ENCODE data around the gene NOTCH1.

The NOTCH1 gene

DNA sequence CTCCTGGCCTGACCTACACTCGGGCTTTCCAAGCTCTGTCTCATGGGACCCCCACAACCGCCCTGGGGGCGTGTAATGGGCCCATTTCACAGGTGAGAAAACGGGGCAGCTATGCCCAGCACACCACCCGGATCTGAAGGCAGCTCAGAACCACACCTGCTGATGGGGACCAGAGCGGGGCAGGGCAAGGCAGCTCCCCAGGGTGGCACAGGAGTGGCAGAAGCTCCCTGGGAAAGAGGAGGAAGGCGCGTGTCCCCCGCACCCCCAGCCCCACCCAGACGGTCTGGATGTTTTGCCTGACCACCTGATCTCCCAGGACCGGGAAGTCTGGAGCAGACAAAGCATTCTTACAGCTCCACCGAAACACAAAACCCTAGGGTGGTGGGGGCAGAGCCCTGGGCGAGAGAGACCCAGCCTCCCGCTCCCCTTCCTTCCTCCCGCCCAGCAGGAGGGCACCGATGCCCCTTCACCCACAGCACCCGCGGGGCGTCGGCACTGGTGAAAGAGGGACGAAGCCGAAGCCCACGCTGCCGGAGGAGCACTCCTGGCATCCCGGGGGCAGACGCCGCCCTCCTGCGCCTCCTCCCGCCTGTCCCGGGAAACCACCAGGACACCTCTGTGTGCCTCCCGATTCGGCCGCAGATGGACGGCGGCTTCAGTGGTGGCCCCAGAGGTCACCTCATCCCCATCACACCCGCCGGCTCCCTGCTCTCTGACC is 14.5 kb downstream of the NOTCH1 start:
- DNase-seq: no peak

DNA sequence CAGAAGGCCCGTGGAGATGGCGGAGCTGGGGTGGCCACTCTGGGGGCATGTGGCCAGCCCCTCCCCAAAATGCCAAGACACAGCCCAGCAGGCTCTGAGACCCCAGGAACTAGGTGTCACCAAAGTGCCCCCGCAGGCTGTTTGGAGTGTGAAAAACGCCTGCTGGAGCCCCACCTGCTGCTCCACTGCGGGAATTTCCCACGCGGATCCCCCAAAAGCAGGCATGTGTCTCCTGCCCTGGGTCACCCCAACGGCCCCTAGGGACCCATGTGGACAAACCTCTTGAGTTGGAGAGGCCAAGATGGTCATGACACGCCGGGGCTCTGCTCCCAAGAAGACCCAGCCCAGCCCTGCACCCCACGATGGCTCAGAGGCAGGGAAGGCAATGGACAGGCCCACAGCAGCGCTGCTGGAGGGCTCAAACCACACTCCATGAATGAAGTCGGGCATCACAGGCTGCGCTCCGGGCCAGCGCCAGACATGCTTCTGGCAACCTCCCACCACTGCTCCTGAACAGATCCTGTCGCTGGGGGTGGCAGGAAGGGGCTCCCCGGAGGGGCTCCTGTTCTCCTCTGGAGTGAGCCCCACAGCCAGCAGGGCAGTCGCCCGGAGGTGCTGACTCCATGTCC is 15.3 kb downstream of the NOTCH1 start:
- DNase-seq: no peak

DNA sequence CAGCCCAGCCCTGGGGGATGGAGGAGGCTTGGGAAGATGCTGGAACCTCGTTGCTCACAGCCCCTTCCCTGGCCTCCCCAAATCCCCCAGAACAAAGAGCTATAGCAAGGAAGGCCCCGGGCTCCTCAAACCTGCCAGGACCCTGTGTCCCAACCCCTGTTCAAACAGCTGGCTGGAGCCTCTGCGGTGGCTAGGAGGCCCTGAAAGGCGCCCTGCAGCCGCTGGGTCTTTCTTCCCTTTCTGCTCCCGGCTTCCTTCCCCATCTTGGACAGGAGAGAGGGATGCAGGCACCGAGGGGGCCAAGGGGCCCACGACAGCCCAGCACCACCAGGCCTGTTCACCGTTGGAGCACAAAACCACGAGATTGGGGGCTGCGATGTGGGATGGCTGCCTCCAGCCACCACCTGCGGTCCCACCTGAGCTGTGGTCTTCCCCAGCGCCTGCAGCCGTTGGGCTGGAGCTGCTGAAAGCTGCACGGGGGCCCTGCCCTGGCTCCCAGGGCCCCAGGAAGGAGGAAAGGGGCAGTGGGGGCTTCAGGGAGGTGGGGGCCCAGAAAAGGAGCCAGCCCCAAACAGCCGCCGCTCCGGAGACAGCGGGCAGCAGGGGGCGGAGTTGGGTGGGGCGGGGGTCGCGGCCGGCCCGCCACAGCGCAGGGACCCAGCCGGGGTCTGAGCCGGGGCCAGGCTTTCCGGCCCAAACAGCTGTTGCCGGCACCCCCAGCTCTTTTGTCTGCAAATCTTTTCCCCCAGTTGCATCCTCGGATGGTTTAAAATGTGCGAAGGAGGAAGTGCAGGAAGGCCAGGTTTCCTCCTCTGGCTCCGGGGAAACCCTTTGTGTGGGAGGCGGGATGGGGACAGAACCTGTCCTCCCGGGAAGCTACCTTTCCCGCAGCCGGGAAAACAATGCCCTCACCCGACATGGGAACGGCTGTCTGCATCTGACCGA is 16.1 kb downstream of the NOTCH1 start:
- no peak for DNase-seq

DNA sequence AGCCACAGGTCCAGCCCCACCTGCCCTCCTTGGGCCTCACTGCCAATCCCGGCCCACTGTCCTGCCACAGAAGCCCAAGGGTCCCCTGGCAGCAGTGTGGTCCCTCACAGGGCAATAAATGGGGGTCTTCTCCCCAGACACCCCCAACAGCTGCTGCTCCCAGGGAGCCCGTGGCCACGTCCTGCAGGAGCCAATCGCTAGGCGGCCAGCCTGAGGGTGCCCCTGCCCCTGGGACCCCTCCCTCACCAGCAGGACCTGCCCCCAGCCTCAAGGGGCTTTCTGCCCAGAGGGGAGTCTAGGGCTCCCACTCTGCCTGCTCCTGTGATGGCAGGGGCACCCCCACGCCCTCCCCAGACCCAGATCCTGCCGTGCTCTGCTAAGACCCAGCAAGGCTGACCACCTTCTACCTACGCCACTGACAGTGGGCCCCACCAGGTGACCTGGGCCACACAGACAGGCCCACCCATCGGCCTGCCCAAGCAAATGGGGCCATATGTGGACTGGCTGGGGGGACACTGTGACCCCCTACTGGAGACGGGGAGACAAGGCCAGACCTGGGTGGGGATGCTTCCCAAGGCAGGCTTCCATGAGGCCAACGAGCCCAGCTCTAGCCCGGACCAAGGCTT is 17.0 kb downstream of the NOTCH1 start:
- no peak for DNase-seq

DNA sequence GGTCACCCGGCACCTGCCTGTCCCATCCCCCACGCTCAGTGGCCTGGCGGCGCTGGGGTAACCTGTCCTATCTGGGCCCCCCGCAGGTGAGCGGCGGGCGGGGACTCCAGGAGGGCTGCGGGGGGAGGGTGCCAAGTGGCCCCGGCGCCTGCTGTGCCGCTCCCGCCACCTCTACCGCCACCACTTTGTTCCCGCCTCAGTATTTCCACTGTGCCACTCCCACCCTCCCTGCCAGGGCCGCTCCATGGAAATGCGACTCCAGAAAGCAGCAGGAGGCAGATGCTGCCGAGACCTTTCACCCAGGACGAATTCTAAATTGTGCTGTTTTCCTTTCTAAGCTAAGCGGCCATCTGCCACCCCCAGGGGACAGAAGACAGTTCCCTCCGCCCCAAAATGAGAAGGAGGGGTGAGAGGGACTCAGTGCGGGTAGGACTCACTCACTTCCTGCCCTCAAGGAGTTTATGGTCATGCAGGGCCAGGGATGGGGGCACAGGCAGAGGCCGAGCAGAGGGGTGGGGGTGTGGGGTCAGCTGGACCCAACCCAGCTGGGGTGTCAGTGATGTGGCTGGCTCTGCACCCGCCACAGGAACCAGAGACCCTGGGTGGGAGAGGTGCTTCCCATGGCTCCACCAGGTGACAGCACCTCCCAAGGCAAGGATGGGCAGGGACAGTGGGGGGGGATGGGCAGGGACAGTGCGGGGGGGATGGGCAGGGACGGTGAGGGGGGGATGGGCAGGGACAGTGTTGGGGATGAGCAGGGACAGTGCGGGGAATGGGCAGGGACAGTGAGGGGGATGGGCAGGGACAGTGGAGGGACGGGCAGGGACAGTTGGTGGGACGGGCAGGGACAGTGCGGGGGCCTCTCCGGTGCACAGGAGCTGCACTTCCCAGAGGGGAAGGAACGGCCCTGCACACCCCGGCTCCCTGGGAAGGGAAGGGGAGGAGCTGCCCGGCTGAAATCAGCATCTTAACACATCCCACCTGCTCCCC is 17.8 kb downstream of the NOTCH1 start:
- DNase-seq: no peak

DNA sequence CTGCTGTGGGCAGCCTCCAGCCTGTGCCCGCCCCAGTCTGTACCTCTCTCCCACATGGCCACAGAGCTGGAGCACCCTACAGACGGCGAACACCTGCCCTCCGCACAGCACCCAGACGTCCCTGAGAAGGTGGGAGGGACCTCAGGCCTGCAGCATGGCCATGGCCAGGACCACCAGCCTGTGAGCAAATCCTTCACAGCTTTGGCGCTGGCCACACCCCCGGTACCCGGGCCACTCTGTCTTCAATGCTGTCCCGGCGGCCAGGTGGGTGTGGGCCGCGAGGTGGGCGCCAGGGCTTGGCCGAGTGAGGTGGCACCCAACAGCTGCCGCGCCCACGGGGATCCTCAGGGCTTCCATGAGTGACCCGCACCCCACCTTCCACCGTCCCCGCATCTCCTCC is 18.7 kb downstream of the NOTCH1 start:
- no peak for DNase-seq

DNA sequence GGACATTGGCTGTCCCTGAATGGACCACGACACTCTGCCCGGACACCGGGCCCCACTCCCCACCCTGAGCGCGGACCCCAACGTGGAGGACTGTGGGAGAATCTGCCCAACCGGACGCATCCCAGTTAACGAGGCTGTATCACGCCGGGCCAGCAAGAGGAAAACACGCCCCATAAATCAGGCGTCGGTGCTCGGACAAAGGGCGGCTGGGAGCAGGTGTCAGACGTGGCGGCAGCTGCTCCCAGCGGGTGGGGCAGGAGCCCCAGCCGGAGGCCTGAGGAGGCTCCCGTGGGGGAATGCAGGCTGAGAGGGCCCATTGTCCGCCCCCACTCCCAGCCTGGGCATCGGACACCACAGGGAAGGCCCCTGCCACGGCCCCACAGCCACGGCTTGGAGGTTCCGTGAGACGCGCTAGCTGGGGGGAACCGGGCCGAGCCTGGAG is 19.2 kb downstream of the NOTCH1 start:
- no peak for DNase-seq

DNA sequence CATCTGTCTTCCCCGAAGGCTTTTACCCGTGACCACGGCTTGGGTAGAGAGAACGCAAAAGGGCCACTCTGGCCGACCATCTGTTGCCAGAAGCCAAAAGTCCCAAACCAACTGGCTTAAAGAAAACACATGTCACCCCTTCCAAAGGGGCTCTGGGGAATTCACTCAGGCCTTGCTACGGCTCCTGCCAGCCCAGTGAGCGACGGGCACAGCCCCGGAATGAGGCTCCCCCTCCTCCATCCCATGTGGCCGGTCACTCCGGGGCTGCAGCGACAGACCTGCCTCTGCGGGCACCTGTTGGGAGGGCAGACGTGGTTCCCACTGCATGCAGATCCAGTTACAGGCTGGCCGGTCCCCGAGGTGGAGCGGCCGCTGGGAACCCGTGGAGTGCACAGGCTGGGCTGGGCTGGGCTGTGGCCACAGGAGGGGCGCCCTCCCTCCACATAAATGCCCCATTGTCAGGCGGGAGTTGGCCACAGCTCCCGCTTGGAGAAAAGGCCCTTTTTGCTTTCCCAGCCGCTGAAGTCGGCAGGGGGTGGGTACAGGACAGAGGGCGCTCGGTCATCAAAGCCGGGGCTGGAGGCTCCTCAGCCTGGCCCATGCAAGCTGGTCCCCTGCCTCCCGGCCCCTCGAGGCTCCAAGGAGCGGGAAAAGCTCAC is 19.9 kb downstream of the NOTCH1 start:
- DNase-seq: no peak

DNA sequence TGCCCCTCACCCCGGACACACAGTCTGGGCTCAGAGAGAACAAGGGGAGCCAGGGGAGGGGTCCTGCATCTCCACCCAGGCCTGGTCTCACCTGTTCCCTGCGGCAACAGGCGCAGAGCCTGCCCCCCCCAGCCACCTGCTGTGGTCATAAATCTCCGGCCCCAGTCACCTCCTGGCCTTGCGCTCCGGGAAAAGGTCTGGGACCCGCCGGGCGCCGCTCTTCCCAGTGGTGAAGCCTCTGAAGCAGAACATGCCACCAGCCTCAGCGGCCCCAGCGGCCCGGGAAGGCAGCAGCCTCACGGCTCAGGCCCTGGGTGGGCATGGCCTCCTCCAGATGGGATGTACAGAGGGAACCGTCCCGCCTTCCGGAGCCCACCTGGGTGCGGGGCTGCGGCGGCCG is 20.6 kb downstream of the NOTCH1 start:
- no peak for DNase-seq

DNA sequence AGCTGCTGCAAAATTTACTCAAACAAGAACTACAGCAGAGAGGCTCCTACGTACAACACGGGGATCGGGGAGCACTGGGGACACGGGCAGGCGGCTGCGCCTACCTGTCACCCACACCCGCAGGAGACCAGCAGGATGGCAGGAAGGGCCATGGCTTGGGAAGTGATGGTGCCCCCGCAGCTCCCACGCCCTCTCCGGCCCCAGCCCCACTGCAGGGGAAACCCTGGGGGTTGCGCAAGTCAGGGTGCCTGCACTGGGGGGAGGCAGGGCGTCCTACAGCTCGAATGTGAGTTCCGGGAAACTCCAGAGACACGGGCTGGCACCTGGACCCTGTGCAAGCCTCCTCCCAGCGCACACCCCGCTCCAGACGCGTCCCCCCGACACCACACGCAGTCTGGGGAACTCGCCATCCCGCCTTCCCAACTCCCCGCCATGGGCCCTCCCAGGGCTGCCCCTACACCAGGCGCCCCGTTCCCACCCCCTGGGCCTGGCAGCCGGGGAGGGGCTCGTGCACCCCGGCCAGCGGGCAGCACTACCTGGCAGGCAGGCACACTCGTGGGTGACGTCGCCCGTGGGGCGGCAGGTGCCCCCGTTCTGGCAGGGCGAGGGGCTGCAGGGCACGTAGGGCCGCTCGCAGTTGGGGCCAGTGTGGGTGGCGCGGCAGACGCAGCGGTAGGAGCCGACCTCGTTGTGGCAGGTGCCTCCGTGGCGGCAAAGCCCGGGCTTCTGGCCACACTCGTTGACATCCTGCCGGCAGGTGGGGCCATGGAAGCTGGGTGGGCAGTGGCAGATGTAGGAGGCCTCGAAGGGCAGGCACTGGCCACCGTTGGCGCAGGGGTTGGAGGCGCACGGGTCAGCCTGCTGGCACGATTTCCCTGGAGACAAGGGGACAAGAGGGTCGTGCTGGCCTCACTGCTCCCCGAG is 23.3 kb downstream of the NOTCH1 start:
- no peak for DNase-seq

DNA sequence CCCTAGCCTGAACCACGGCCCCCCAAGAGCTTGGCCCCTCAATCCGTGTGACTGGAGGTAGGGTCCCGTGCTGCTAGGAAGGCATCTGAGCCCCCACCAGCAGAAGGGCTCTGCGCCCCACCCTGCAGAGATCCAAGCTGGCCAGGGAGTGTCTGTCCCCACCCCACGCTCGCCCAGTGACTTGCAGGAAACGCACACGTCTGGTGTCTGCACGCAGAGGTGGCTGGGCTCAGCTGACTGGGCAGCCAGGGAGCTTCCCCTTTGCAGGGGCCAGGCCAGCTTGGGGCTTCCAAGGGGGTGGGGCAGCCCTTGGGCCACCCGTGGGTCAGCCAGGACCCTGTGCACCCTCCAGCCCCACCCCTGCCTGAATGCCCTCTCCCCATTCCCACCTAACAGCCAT is 24.3 kb downstream of the NOTCH1 start:
- no peak for DNase-seq

DNA sequence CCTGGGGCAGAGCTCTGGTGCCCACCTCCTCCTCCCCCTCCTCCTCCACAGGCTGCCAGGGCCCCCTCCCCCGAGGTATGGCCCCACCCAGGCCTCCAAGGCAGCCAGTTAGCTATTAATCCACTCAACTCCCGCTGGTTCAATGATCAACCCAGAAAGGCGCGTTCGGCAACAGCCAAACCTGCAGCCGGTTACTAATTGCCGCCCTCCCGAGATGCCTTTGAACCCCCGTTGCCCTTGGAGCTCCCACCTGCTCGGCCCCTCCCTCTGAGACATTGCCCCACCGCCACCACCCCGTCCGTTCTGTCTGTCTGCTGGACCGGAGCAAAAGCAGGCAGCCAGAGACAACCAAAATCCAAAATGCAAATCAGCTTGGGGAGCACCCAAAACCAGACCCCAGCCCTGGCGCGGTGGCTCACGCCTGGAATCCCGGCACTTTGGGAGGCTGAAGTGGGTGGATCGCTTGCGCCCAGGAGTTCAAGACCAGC is 25.8 kb downstream of the NOTCH1 start:
- DNase-seq: no peak

DNA sequence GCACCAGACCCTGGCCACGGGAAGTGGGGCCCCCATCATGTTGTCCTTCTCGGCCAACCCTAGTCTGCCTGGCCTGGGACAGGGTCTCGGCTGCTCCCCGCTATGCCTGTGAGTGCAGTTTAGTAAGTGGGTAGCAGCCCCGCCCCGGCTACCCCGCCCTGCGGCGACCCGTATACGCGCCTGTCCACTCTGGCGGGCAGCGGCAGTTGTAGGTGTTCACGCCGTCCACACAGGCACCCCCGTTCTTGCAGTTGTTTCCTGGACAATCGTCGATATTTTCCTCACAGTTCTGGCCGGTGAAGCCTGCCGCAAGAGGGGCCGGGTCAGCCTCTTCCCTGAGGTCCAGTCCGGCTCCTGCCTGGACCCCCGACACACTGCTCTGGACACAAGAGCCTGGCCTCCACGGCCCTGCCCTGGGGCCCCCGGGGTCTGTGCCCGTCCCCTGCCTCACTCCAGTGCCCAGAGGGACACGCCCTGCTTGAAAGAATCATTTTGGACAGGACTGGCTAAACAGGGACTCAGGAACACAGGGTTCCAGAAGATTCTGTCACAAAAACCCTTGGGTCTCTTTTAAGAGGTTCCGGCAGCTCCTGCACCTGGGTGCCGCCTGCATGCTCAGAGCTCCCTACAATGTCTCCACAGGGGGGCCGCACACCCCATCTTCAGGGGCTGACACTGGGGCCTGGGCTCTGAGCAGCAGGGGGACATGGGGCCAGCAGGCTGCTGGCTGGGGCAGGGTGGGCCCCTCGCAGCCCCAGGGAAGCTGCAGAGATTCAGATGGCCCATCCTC is 26.4 kb downstream of the NOTCH1 start:
- no peak for DNase-seq

DNA sequence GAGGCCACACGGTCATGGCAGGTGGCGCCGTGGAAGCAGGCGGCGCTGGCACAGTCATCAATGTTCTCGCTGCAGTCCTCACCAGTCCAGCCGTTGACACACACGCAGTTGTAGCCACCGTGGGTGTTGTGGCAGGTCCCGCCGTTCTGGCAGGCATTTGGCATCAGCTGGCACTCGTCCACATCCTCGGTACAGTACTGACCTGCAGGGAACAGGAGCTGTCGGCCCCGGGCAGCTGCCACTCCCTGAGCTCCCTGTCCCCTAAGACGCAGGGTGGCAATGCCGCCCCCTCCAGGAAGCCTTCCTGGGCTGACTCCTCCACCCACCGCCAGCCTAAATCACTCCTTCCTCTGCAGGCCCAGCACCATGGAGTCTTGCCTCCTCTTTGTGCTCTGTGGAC is 27.2 kb downstream of the NOTCH1 start:
- DNase-seq: no peak

DNA sequence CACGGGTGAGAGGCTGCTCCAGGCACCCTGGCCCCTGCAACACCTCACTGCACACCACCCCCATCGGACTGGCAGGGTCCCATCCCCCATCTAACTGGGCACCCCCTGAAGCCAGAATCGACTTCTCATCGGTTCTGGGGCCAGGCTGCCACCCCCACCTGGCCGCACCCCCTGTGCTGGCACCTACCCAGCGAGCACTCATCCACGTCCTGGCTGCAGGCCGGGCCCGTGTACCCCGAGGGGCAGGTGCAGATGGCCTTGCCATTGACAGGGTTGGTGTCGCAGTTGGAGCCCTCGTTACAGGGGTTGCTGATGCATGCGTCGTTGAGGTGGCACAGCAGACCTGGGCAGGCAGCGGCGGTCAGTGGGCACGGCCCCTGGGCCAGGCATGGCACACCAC is 27.9 kb downstream of the NOTCH1 start:
- DNase-seq: no peak

DNA sequence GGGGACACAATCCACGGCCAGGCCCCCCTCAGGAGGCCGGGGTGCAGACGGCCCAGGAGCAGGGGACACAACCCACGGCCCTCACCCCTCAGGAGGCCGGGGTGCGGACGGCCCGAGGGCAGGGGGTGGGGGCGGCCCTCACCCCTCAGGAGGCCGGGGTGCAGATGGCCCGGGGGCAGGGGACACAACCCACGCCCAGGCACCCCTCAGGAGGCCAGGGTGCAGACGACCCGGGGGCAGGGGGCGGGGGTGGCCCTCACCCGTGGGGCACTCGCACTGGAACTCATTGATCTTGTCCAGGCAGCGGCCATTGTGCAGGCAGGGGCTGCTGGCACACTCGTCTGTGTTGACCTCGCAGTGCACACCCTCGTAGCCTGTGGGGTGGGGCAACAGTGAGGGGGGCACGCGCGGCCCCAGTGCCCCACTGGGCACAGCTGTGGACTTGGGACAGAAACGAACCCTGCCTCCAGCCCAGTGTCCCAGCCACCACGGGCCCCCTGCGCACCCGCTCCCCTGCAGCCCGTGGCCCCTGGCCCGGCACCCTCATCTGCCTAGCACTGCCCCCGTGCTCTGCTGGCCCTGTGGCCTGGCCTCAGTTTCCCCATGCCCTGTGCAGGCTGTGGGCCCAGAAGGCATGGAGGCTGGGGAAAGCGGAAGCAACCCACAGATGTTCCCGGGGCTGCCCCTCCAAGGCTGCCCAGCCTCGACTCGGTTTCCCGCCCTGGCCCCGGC is 28.7 kb downstream of the NOTCH1 start:
- no peak for DNase-seq

DNA sequence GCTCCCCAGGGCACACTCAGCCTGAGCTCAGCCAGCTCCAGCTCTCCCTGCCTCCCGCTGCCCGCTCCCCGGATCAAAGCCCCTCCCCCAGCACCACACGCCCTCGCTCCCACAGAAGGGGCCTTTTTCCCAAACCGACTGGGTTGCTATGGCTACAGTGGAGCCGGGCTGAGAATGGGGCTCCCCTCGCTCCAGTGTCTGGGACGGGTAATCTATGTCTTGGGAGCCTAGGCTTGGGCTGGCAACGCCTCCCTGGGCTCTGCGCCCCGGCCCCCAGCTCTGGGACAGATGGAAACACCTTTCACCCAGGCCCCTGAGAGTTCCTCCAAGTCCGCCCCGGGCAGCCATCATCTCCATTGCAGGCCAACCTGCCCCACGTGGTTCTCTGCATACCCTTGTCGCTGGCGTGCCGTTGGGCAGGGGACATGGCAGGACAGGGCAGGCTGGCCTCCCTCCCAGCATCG is 29.6 kb downstream of the NOTCH1 start:
- no peak for DNase-seq

DNA sequence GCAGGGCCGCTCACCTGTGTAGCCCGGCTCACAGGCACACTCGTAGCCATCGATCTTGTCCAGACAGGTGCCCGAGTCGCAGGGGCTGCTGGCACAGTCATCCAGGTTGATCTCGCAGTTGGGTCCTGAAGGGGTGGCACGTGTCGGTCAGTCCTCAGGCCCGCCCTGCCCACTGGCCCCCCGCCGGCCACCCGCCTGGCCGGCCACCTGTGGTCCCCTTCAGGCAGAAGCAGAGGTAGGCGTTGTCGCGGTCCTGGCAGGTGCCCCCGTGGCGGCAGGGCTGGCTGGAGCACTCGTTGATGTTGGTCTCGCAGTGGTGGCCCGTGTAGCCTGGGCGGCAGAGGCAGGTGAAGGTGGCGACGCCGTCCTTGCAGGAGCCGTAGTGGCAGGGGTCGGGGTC is 30.6 kb downstream of the NOTCH1 start:
- no peak for DNase-seq
